Dedifferentiated amniotic fluid mesenchymal stem cell (primary cell): ENCODE results near the gene ADAM15.

ENCODE experiments used
- DNase-seq: peaks from one replicate; pipeline ENCODE4 v3.0.0-alpha.2; 2016; ENCODE audit errors: extremely low spot score

ADAM15 gene

DNA sequence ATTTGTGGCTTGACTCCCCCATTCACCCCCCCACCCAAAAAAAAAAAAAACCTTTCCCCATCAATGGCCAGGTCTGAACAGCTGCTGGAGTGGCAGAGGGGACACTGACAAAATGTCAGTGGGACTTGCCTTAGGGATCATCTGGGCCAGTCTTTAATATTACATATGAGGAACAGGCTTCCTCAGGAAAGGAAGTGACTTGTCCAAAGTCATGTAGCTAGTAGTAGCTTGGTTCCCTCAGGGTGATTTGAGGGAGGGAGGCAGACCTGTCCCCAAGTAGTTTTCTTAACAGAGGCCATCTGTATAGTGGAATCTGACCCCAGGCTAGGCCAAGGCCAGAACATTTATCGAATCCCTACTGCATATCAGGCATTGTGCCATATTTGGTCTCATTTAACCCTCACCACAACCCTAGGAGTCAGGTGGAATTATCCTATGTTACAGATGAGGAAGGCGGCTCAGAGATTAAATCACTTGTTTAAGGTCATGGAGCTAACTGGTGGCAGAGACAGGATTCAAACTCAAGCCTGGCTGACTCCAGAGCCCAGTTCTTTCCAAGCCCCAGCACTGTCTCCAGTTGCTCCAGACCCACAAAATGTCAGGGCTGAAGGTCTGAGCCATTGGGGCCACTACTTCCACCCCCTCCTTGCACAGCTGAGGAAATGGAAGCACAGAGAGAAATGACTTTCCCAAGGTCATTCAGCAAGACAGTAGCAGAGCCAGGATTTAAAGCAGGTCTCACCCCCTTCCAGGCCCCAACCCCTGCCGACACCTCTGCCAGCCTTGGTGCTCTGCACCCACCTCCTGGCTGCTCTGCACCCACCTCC, 38.1 kb upstream of the ADAM15 start:
- no peak for DNase-seq

DNA sequence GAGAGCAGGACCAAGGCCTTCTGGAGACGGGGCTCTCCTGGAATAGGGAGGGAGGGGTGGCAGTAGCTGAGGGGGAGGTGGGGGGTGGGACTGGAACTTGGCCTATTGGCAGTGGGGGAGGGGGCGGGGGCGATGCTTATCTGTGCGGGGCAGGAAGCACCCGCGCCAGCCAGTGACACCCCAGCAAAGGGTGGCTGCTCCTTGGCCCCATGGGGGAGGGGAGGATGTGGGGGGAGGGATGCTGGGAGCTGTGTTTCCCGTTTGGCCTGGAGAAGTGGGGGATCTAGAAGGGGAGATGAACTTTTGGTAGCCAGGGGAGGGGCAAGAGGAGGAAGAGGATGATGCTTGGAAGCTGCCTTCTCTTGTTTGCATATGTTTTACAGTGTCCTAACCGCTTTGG, 37.5 kb upstream of the ADAM15 start:
- no peak for DNase-seq

DNA sequence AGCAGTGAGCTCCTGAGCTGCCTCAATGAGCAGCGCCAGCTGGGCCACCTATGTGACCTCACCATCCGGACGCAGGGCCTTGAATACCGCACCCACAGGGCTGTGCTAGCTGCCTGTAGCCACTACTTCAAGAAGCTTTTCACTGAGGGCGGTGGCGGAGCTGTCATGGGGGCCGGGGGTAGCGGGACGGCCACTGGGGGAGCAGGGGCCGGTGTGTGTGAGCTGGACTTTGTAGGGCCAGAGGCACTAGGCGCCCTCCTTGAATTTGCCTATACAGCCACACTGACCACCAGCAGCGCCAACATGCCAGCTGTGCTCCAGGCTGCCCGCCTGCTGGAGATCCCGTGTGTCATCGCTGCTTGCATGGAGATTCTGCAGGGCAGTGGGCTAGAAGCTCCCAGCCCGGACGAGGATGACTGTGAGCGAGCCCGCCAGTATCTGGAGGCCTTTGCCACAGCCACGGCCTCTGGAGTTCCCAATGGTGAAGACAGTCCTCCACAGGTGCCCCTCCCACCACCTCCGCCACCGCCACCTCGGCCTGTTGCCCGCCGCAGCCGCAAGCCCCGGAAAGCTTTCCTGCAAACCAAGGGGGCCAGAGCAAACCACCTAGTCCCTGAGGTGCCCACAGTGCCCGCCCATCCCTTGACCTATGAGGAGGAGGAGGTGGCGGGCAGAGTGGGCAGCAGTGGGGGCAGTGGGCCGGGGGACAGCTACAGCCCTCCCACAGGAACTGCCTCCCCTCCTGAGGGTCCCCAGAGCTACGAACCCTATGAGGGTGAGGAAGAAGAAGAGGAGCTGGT, 36.2 kb upstream of the ADAM15 start:
- no peak for DNase-seq

DNA sequence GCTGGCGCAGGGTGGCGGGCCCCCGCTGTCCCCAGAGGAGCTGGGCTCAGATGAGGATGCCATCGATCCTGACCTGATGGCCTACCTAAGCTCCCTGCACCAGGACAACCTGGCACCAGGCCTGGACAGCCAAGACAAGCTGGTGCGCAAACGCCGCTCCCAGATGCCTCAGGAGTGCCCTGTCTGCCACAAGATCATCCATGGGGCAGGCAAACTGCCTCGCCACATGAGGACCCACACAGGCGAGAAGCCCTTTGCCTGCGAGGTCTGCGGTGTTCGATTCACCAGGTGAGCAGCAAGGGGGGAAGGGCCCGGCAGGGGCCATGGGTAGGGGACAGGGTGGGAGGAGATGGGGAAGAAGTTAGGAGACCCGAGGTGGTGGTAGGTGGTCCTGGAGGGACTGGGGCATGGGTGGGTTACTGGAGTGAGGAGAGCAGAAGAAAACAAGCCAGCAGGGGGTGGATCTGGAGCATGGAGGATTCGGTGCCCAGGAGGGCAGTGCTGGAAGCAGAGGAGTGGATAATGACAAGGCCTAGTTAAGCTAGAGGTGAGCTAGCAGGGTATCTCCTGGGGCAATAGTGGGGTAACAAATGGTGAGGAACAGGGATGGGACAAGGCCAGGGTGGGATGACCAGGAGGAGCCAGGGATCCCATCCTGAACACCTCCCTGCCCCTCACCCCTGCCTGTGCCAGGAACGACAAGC, 35.4 kb upstream of the ADAM15 start:
- DNase-seq: no peak

DNA sequence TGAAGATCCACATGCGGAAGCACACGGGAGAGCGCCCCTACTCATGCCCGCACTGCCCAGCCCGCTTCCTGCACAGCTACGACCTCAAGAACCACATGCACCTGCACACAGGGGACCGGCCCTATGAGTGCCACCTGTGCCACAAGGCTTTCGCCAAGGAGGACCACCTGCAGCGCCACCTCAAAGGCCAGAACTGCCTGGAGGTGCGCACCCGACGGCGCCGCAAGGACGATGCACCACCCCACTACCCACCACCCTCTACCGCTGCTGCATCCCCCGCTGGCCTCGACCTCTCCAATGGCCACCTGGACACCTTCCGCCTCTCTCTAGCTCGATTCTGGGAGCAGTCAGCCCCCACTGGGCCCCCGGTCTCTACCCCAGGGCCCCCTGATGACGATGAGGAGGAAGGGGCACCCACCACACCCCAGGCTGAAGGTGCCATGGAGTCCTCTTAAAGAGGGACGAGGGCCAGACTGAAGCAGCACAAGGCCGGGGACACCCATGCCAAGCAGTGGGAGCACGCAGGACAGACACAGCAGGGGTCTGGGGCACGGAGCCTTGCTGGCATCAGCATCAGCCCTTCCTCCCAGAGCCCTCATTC, 34.8 kb upstream of the ADAM15 start:
- DNase-seq: no peak

DNA sequence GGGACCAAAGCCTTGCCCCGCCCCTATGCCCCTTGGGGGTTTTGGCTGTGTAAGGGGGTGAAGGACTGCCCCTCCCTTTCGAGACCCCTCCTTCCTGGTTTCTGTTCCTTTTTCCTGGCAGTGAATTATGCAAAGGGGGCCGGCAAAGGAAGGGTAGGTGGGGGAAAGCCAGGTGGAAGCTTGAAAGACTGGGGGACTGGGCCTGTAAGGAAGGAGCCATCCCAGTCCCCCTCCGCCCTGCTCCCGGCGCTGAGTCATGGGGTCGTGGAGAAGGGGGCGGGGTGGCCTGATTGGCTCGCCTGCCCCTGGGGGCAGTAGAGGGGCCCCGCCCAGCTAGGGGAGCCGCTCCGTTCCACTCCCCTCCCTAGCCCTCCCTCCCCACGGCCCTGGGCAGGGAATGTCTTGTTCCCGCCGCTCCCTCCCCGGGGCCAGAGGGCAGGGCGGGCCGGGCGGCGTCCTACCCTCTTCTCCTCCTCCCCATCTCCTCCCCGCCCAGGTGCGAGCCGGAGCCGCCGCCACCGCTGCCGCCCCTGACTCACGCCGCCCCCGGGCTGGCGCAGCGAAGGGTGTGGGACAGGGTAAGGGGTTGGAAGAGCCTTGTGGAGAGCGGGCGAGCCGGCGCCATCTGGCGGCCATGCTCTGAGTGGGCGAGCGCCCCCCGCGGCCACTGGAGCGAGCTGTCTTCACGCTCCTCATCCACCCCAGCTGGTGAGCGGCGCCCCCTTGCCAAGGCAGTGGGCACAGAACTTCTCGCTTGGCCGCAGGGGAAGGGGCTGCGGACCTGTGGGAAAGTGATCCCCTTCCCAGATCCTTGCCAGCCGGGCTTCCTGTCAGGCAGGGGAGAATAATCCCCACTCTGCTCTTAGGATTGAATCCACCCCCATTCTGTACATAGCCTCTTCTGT, 33.8 kb upstream of the ADAM15 start:
- DNase-seq: peak; percentile 79

DNA sequence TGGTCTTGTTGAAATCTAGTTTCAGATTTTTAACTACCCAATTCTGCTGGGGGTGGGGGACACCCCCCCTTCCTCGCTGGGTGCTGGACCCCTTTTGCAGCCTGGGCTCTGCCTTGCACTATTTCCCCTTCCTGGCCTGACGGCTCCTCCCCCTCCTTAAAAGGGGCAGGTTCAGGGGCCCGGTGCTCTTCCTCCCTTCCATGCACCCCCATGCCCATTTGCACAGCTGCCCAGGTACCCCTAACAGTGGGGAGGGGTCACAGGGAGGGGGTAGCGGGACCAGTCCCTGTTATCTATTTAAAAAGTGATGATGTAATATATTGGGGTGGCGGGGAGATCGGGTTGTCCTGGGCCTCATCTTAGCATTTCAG, 33.2 kb upstream of the ADAM15 start:
- DNase-seq: no peak

DNA sequence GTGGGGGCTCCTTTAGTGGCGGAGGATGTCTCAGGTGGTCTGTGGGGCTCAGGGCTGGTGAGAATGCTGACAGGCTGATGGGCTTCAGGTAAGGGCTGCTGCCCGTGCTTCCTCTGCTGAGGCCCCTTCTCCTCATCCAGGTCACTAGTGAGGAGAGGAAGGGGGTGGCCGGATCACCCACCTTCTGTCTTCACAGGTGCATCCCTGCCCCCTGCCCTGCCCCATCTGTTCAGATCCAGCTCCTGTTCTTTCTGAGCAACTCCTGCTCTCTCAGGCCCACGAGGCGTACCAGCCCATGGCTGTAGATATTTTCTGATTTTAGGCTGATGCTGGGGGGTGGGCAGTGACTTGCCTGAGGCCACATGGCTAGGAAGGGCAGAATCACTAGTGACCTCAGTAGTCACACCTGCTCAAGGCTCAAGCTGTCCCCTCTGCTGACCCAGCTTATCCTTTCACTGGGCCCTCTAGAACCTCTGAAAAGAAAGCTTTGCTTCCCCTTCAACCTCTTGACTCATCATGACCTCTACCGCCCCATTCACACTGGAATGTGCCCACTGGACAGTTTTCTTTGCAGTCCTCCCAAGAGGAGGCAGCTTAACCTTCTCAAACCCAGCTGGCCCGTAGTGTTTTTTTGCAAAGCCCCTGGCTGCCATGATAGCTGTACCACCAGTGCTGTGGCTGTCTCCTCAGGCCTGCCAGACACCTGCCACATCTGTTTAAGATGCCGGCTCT, 32.3 kb upstream of the ADAM15 start:
- DNase-seq: no peak

DNA sequence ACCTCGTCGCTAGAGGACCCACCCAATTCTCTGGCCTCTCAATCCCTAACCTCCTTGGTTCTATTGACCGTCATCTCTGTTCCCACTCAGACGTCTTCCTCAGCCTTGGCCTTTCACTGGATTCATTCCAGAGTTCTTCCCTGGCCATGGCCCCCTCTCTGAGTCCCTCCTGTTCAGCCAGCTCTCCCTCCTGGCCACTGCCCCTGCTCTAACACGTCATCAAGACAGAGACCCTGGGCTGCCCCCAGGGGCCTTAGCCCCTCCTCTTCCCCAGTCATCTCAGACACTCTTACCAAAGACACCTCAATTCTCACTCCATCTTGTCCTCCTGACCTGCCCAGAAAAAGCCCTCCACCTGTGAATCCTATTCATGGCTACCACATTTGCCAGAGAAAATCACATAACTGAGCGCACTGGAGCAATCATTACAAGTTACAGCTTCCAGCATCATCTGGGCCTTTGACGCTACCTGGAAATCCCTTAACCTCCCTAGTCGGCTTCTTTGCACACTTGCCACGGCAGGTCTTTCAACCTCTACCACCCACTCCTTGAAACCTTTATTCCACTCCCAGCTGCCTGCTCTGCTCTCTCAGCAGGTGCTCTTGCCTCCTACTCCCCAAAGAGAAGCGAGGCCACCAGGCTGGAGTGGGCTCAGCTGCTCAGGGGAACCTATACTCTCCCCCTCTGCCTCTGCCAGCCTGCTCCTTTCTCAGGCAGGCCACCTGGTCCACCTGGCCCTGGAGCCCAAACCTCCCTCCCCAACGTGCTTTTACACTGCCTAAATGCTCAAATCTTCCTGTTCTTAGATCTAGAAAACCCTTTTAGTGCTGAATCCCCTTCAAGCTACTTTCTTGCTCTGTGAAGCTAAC, 31.5 kb upstream of the ADAM15 start:
- DNase-seq: no peak

DNA sequence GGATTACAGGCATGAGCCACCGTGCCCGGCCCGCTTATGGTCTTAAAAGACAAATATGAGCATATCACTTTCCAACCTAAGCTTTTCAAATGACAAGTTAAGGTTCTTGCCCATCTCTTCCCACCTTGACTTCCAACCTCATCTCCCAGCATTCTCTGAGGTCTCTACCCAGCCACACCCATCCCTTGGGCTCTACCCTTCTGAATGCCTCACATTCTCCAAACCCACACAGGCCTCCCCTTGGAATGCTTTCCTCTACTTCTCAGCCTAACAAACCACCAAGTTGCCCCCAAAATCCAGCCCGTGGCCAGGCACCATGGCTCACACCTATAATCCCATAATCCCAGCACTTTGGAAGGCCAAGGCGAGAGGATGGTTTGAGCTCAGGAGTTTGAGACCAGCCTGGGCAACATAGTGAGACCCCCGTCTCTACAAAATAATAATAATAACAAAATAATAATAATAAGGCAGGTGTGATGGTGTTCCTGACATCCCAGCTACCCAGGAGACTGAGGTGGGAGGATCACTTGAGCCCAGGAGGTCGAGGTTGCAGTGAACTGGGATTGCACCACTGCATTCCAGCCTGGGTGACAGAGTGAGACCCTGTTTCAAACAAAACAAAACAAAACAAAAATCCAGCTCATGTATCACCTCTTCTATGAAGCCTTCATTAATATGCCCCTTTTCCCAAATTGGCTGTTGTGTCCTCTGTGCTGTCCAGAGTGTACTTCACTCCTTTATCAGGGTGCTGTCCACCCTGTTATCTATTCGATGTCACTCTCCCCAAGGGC, 28.8 kb upstream of the ADAM15 start:
- no peak for DNase-seq

DNA sequence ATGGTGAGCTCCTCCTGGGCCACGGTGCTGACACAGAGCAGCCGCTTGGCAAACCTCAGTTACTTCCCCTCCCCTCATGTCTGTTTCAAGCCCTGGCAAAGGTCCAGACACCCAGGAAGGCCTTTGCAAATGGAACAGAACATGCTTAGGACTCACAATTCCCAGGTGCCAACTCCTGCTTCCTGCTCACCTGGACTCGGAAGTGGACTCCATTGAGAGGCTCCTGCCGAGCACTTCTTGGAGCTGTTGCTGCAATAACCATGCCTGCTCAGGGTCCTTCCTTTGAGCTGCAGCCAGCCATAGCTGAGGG, 28.2 kb upstream of the ADAM15 start:
- no peak for DNase-seq

DNA sequence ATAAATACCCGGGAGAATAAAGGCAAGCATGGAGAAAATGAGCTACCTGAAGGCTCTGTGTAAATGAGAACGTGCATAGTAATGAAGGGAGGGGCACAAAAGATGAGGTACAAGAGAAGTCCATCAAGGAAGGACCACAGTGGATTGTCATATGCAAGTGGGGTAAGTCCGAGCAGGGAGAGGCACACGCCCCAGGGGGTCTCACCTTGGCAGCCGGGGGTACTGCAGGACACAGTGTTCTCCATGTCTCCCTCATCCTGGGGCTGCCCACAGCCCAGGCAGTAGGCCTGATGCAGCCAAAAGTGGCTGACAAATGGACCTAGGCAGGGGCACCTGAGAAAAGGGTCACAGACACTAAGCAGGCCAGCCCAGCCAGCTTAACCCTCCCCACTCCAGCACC, 27.5 kb upstream of the ADAM15 start:
- no peak for DNase-seq

DNA sequence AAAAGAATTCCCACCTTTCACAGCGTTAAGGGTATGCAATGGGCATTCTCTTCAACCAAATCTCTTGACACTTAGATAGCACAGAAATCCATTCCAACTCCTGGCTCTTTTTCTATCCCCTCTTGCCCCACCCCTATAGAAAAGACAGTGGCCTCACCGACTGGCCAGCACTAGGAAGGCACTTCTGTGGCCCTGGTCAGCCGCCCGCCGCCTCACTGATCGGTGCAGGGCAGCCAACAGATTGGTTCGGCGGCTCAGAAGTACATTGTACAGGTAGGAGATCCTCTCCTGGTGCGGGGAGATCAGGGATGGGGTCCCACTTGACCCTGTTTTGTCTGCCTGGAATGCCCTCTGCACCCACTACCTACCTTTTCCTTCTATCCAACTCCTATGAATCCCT, 26.8 kb upstream of the ADAM15 start:
- no peak for DNase-seq

DNA sequence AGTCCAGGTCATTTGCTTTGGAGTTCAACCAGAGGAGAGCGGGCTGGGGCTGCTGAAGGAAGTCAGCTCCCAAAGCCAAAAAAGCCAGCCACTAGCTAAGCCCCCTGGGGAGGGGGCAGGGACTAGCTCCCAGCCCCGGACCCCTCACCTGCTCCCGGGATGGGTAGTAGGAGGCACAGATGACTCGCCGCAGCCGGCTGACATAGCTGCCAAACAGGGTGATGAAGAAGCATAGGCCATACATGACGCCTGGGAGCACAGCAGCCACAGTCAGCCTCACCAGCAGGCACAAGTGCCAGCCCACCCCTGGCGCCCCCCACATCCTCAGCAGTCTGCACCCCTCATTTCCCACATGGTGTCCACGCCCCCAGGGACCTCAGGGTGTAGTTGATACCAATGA, 25.0 kb upstream of the ADAM15 start:
- no peak for DNase-seq

DNA sequence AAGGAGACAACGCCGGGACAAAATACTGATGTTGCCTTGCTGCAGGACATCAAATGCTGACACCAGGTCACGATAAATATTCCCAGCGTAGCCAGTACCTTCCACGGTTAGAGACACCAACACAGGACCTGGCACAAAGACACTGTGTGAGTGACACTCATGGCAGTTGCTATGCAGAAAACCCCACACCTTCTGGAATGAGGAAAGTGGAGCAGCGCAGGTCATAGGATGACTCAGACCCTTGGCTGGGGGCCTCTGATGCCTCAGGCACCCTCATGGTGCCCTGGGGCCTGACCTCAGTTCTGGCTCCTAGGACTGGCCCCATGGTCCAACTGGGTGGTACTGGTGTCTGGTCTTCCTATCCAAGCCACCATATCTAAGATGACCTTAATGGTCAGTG, 24.5 kb upstream of the ADAM15 start:
- no peak for DNase-seq

DNA sequence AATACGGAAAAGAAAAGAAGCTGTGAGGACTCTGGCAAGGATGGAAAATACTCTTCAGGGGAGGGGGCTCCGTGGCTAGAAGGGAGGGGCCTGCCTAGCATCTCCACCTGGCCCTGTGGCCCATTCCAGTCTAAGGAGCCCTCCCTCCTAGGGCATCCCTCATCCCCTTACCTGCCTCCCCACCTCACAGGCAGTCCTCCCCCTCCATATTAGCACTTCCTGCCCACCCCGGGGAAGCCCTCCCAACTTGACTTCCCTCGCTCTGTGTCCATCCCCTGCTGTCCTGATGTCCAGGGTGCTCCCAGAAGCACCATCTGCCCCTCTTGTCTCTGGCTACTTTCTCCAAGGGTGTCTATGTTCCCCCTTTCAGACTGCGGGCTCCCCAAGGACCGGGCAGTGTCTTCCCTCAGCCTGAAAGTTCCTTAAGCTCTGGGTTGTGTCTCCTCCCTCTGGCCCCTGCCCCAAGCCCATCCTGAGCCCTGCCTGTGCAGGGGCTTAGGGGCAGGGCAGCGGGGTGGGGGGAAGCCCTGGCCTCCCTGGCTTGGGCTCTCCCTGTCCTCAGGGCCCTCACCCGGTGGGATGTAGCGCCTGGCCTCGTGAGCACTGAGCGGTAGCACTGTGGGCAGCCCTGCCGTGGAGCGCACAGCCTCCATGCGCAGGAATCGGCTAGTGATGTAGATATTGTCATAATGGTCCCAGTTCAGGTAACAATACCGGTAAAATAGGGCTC, 21.4 kb upstream of the ADAM15 start:
- DNase-seq: no peak

DNA sequence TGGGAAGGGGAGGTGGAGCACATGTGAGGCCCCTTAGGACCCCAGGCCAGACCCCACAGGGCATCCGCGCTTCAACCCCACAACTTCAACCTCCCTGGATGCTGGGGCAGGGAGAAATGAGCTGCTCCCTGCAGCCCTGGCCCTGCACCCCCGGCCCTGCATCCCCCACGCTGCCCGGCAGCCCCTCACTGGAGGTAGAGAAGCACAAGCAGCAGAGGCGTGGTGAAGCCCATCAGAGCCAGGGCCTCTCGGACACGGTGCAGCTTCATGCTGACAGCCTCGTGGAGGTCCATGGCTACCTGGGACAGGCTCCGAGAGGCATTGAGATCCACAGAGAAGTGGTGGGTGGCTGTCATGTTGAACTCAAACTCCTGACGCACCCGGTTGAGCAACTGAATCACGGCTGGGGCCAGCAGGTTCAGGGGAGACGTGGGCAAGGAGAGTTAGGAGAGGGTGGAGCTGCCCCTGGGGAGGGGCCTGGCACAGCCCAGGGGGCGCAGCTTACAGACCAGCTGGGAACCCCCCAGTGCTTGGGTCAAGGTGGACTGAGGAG, 20.8 kb upstream of the ADAM15 start:
- no peak for DNase-seq

DNA sequence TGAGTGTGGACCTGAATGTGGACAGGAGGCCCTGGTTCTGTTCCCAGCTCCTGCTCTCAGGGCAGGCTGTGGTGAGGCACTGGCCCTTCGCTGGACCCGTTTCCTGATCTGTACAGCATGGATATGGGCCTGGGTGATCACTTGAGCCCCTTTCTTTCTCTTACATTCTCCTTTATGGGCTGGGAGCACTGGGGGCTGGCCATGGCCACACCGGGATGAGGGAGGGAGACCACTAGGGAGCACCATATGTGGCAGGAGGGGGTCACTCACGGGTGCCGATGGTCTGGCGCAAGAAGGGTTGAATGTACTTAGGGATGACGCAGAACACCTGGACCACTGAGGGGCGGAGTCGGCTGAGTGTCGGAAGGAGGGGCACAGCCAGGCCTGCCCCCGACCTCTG, 20.2 kb upstream of the ADAM15 start:
- DNase-seq: no peak
